Melanocyte of skin (primary cell): ENCODE results near the gene GTF3C4. TPM values are rescaled to one million over a fixed set of nuclear protein-coding genes. Genes with fewer than 3 reads are reported as not detected.

Experiments
- total RNA-seq, 2 donors: library from RNA; depleted of rRNA; stranded (reverse); fragments of >200 nt; gene quantifications; 2 replicates each; pipeline ENCODE4 v1.2.3, GENCODE V29; 2012

The GTF3C4 gene
- total RNA-seq, result 10 to 100 TPM; 14.1 to 21.3 TPM

GRCh38 chr9:132670457-132671391 lies at the start of gene GTF3C4:
GTF3C4 (plus strand) TSS chr9:132670464; CDS start chr9:132670599, 135 bp downstream.

GRCh38 chr9:132669698-132670456 lies 387 bp upstream of the GTF3C4 start, which contains the start of gene DDX31:
DDX31 (minus strand) TSS chr9:132669983; CDS start chr9:132669934, 49 bp downstream.

Other genes starting within 250 kb of the GTF3C4 start
- gene BARHL1, start 87.9 kb upstream of the GTF3C4 start, total RNA-seq, result not detected
- 10 to 100 TPM; 12.4 to 23.3 TPM for gene DDX31, start 481 bp upstream of the GTF3C4 start, total RNA-seq
- 1 to 10 TPM in 1 of 2 donors, under 1 TPM in 1; under 0.01 to 1.4 TPM for gene AK8, start 207.8 kb downstream of the GTF3C4 start, total RNA-seq
- gene SPACA9, start 208.4 kb downstream of the GTF3C4 start, total RNA-seq, result 1 to 10 TPM in 1 of 2 donors, under 1 TPM in 1; 1.00 to 3.1 TPM